Panc1 (cell line): ENCODE data around the gene LRMDA. TPM values are rescaled to one million over a fixed set of nuclear protein-coding genes. Genes with fewer than 3 reads are reported as not detected.

Source experiments
- ATAC-seq: fragments of 200-7000 bp; cut with Tn5 transposase; 2 replicates; pipeline ENCODE4 v1.9.1; 2020; ENCODE audit warnings: mild to moderate bottlenecking, moderate library complexity
- BruUV-seq: library from RNA; stranded (reverse); fragments of 400-500 nt; replicated peaks from 2 replicates; lab custom pipeline; 2021; lab: Mats Ljungman, UMichigan
- CTCF ChIA-PET: fragments of 300-600 bp; sonication (Branson Sonifier 250); formaldehyde crosslinking; loops from one replicate; lab custom pipeline; 2022; ENCODE audit warnings: antibody characterized with exemption; lab: Charles Lee
- POLR2A ChIA-PET: fragments of 300-600 bp; sonication (Branson Sonifier 250); formaldehyde crosslinking; loops from one replicate; lab custom pipeline; 2022; ENCODE audit warnings: antibody characterized with exemption; lab: Charles Lee
- DNase-seq: peaks from one replicate; pipeline ENCODE4 v3.0.0-alpha.2; 2010; ENCODE audit warnings: low read depth, low spot score
- H3K27ac ChIP-seq: 2 replicates; pipeline ENCODE4 v1.5.1; 2011; ENCODE audit warnings: mild to moderate bottlenecking, low read length, inconsistent platforms
- H3K27me3 ChIP-seq: fragments of 200-500 bp; sonication (Bioruptor generic); 2 replicates; pipeline ENCODE4 v1.6.0; 2014; ENCODE audit warnings: low read length, inconsistent platforms; ENCODE audit not compliant: control insufficient read depth, insufficient read depth
- H3K36me3 ChIP-seq: fragments of 200-500 bp; sonication (Bioruptor generic); 2 replicates; pipeline ENCODE4 v1.5.1; 2014; ENCODE audit warnings: inconsistent platforms, mild to moderate bottlenecking, low read length, moderate library complexity; ENCODE audit not compliant: control insufficient read depth, insufficient read depth
- H3K4me1 ChIP-seq: 2 replicates; pipeline ENCODE4 v1.5.1; 2011; ENCODE audit warnings: inconsistent platforms, mild to moderate bottlenecking, low read length, moderate library complexity; ENCODE audit not compliant: control insufficient read depth, insufficient read depth
- H3K4me3 ChIP-seq, 2 experiments: 2 replicates each; pipeline ENCODE4 v1.5.1; 2011 to 2012; ENCODE audit warnings: low read depth in 2 of 2, low read length in 2 of 2, mild to moderate bottlenecking in 2 of 2, inconsistent platforms in 1 of 2, moderate library complexity in 1 of 2
- H3K9me3 ChIP-seq: fragments of 200-500 bp; sonication (Bioruptor generic); 2 replicates; pipeline ENCODE4 v1.5.1; 2014; ENCODE audit warnings: low read depth, mild to moderate bottlenecking, inconsistent platforms, low read length, moderate library complexity; ENCODE audit not compliant: control insufficient read depth, insufficient read depth
- CTCF ChIP-seq: fragments of 450-650 bp; IDR thresholded peaks from 2 replicates; pipeline ENCODE4 v1.5.1; 2017; ENCODE audit warnings: mild to moderate bottlenecking
- POLR2AphosphoS5 ChIP-seq: IDR thresholded peaks from 2 replicates; pipeline ENCODE4 v1.6.1; 2012; ENCODE audit warnings: mild to moderate bottlenecking, low read depth, low read length, moderate library complexity
- REST ChIP-seq, 2 experiments: IDR thresholded peaks; 2 replicates each; pipeline ENCODE4 v1.6.1; 2011 to 2012; ENCODE audit warnings: low read depth in 2 of 2, control low read depth in 1 of 2, low read length in 1 of 2, mild to moderate bottlenecking in 1 of 2, moderate library complexity in 1 of 2; ENCODE audit not compliant: insufficient read depth in 1 of 2
- SIN3A ChIP-seq: IDR thresholded peaks from 2 replicates; pipeline ENCODE4 v1.6.1; 2012; ENCODE audit warnings: low read depth, mild to moderate bottlenecking, low read length, moderate library complexity, borderline replicate concordance; ENCODE audit not compliant: insufficient read depth
- TCF7L2 ChIP-seq: IDR thresholded peaks from 2 replicates; pipeline ENCODE4 v1.6.1; 2011; ENCODE audit warnings: mild to moderate bottlenecking, low read depth, low read length, inconsistent platforms
- in situ Hi-C: cut with HindIII; loops from 2 replicates; pipeline ENCODE4 v1.10.0; 2016; ENCODE audit warnings: low sequenced_read_pairs, low pct_unique_long_range_greater_than_20kb
- intact Hi-C: fragments of 100-400 bp; cut with micrococcal nuclease; formaldehyde crosslinking; loops from one replicate; pipeline ENCODE4 v1.10.0; 2022; ENCODE audit not compliant: unreplicated experiment
- total RNA-seq: library from RNA; stranded (reverse); gene quantifications from one replicate; pipeline ENCODE4 v1.2.1, GENCODE V29; 2021; ENCODE audit not compliant: unreplicated experiment

Gene LRMDA
- total RNA-seq, 1 experiment from 2014 or later, result 1.2 TPM

- peaks cover 5% of the 10 kb centered on the region; the same call in 1 of the 2 replicates for H3K27me3 ChIP-seq
- H3K4me1 ChIP-seq, result no peaks in the 10 kb centered on the region
- H3K4me3 ChIP-seq, result no peak overlapping the region
- no peaks in the 10 kb centered on the region for H3K36me3 ChIP-seq
- ATAC-seq, result no peak
- H3K9me3 ChIP-seq, result no peaks in the 10 kb centered on the region
- no peak for DNase-seq
- no peak overlapping the region for H3K27ac ChIP-seq
- intact Hi-C loops (no loop called here), in situ Hi-C loops (no loop called here)
- TF ChIP-seq TCF7L2, result no peak
- TF ChIP-seq CTCF, result no peak
- TF ChIP-seq REST (IDR thresholded peaks at IDR 0.05; ENCODE audit: insufficient read depth in 1 of 2, low read depth in 2 of 2, low read length in 1 of 2), result no peak
- TF ChIP-seq SIN3A, result no peak
- TF ChIP-seq POLR2AphosphoS5, result no peak
- POLR2A ChIA-PET, result no interaction called here
- no TSS peak for BruUV-seq
- CTCF ChIA-PET, result no interaction called here
These were observed 227.5 kb downstream of the LRMDA start for GRCh38 chr10:75658915-75659314.

DNA sequence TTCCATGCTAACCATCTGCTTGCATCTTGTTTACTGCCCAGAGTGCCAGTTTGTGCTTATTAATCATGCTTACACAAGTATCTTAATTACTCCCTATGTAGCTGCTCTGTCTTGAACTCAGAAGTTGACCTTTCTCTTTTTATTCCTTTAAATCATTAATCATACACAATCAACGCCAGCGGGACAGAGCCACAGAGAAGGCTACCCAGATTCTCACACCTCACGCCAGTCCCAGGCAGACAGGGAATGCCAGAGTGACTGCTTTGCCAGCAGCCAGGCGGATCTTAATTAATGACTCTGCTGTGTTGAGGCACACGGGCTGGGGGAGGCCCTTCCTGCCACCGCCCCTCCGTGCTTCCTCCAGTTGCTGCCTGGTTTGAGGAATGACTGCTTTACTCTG, 229.4 kb downstream of the LRMDA start:
- no peak for DNase-seq
- BruUV-seq, result no TSS peak
- POLR2A ChIA-PET, result no interaction called here

More for the DNA sequence above, 229.4 kb downstream of the LRMDA start:
- TF ChIP-seq TCF7L2, result no peak
- TF ChIP-seq SIN3A, result no peak
- TF ChIP-seq REST (IDR thresholded peaks at IDR 0.05; ENCODE audit: insufficient read depth in 1 of 2, low read depth in 2 of 2, low read length in 1 of 2), result no peak
- no peak for TF ChIP-seq CTCF
- no peak for TF ChIP-seq POLR2AphosphoS5
- Histone ChIP-seq H3K36me3 (no peaks in the 10 kb centered on the region), H3K4me1 (no peaks in the 10 kb centered on the region), H3K27me3 (0 out of 2 replicates have a peak, but pooled peaks cover 2% of the 10 kb centered on the region), H3K27ac (no peak overlapping the region), H3K4me3 (no peak overlapping the region), H3K9me3 (no peaks in the 10 kb centered on the region)
- intact Hi-C loops (no loop called here), in situ Hi-C loops (no loop called here)
- no peak for ATAC-seq
- CTCF ChIA-PET, result no interaction called here
